Mucosa of descending colon (tissue), 3 donors: ENCODE results near the gene ZNF77. TPM values are rescaled to one million over a fixed set of nuclear protein-coding genes. Genes with fewer than 3 reads are reported as not detected.
A peak's percentile ranks its signal among the peaks of the same experiment; 100 is the strongest.
"Not testable (repeated sequence)": the region's sequence is repeated elsewhere in the genome, so short reads cannot be mapped to it uniquely, and the experiment has no call there.

Experiments
- ATAC-seq: fragments of 200-7000 bp; cut with Tn5 transposase; one replicate; pipeline ENCODE4 v1.9.1; 2020; ENCODE audit warnings: mild to moderate bottlenecking, moderate library complexity
- DNase-seq, 3 donors: peaks; one replicate each; pipeline ENCODE4 v3.0.0-alpha.2; 2020
- H3K36me3 ChIP-seq: fragments of 200-600 bp; one replicate; pipeline ENCODE4 v1.8.0; 2021; ENCODE audit warnings: low read depth, mild to moderate bottlenecking
- H3K4me1 ChIP-seq: fragments of 200-600 bp; one replicate; pipeline ENCODE4 v1.8.0; 2021; ENCODE audit warnings: low read depth, mild to moderate bottlenecking
- H3K4me3 ChIP-seq: fragments of 200-600 bp; one replicate; pipeline ENCODE4 v1.8.0; 2021; ENCODE audit warnings: mild to moderate bottlenecking
- H3K9me3 ChIP-seq: fragments of 200-600 bp; one replicate; pipeline ENCODE4 v1.8.0; 2021; ENCODE audit warnings: mild to moderate bottlenecking
- intact Hi-C, 2 donors: fragments of 100-400 bp; cut with DNase I in 1 of 2; cut with micrococcal nuclease in 1 of 2; formaldehyde crosslinking; loops; one replicate each; pipeline versions ENCODE4 v1.11.0 to v1.11.1; 2022; cut with DNase I, micrococcal nuclease
- total RNA-seq, 3 donors: library from RNA; stranded (reverse); fragmentation: NEBNext Ultra II Directional in 2 of 3; extraction: Animal tissue kit (Norgen Biotek cat#: 25700) in 2 of 3; gene quantifications; one replicate each; pipeline versions ENCODE4 v1.2.1 to v1.2.4, GENCODE V29; 2021 to 2023
- TF ChIP-seq, protein P1 (sequence below): fragments of 200-600 bp; IDR thresholded peaks from one replicate; pipeline ENCODE4 v1.8.0; 2022; ENCODE audit warnings: antibody characterized with exemption, mild to moderate bottlenecking
- donor health status: DM: no; HTN: no; CAD: no; lungs with moderate emphysema.
- donor health status: DM: no; HTN: no; CAD: no.
- donor health status: DM: no; HTN: yes; CAD: no.

ZNF77 gene
- total RNA-seq, 3 donors from 2014 or later = 4.1 to 4.5 (median 4.1) TPM

- Histone ChIP-seq H3K4me1 (peaks cover 1% of the 10 kb centered on the region), H3K9me3 (no peaks in the 10 kb centered on the region), H3K36me3 (no peaks in the 10 kb centered on the region), H3K4me3 (no peak overlapping the region)
- TF ChIP-seq, protein P1, sequence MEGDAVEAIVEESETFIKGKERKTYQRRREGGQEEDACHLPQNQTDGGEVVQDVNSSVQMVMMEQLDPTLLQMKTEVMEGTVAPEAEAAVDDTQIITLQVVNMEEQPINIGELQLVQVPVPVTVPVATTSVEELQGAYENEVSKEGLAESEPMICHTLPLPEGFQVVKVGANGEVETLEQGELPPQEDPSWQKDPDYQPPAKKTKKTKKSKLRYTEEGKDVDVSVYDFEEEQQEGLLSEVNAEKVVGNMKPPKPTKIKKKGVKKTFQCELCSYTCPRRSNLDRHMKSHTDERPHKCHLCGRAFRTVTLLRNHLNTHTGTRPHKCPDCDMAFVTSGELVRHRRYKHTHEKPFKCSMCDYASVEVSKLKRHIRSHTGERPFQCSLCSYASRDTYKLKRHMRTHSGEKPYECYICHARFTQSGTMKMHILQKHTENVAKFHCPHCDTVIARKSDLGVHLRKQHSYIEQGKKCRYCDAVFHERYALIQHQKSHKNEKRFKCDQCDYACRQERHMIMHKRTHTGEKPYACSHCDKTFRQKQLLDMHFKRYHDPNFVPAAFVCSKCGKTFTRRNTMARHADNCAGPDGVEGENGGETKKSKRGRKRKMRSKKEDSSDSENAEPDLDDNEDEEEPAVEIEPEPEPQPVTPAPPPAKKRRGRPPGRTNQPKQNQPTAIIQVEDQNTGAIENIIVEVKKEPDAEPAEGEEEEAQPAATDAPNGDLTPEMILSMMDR = no peak
- ATAC-seq = no peak
- intact Hi-C loops = no loop called here
- no peak for DNase-seq
These were observed 38.1 kb downstream of the ZNF77 start for GRCh38 chr19:2906631-2907195.

DNA sequence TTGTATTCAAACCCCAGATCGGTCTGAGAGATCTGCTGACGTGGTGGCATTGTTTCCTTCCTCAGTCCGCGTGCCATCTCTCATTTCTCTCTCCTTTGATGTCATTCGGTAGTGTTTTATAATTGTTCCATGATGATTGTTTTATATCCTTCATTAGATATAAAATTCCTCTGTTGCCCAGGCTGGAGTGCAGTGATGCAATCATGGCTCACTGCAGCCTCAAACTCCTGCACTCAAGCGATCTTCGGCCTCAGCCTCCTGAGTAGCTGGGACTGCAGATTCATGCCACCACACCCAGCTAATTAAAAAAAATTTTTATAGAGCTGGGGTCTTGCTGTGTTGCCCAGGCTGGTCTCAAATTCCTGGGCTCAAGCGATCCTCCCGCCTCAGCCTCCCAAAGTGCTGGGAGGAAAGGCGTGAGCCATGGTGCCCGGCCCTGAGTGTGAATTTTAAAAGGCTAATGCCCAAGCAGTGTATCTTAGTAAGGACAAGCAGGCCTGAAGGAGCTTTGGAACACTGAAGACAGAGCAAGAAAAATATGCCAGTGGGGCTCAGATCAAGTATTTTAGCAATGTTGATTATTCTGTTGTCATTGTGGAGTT is 38.8 kb downstream of the ZNF77 start:
- DNase-seq (peak in 2 of 3 donors; percentile 16 to 53), ATAC-seq (peak; percentile 51)
- no peaks in the 10 kb centered on the region for H3K36me3 ChIP-seq
- TF ChIP-seq, protein P1 = no peak
- intact Hi-C loops = no loop called here
- H3K4me1 ChIP-seq = peaks cover 6% of the 10 kb centered on the region
- H3K9me3 ChIP-seq = no peaks in the 10 kb centered on the region
- no peak overlapping the region for H3K4me3 ChIP-seq

DNA sequence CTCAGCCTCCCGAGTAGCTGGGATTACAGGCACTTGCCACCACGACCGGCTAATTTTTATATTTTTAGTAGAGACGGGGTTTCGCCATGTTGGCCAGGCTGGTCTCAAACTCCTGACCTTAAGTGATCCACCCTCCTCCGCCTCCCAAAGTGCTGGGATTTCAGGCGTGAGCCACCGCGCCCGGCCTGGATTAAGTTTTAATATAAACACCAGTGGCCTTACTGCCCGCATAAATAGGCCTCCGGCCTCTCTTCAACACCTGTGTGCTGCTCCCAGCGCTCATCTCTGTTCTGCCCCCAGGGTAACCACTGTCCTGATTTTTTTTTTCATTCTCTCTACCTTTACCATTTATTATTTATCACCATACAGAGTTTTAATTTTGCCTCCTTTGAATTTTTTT is 41.4 kb downstream of the ZNF77 start:
- H3K36me3 ChIP-seq, ATAC-seq, DNase-seq, intact Hi-C loops, H3K9me3 ChIP-seq, H3K4me3 ChIP-seq, H3K4me1 ChIP-seq: not testable (repeated sequence)

DNA sequence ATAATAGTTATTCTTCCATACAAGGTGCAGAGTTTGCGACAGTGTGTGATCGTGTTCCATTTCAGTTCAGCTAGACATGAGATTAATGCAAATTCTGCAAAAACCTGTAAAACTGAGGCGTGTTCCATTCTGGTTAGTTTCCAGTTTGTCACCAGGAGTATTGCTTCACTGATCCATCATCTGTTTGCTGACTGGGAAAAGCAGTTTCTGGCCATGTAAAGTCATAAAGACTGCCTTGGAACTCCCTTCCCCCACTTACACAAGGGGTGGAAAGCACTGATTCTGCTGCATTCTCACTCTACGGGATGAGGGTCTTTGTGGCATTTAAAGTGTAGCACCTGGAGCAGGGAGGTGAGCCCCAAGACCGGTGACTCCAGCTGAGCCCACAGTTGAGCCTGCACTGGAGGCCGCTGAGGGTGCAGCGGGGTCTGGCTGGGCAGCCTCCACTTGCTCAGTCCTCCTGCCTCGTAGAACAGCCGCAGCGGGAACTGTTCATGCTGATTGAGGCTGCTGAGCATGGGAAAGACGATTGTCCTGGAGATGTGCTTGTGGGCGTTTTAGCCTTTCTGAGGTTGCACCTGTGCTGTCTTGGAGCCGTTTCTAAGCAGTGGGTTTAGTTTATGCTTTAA is 42.1 kb downstream of the ZNF77 start:
- TF ChIP-seq, protein P1 = no peak
- intact Hi-C loops = no loop called here
- DNase-seq (no peak), ATAC-seq (no peak)
- Histone ChIP-seq H3K4me1 (peaks cover 6% of the 10 kb centered on the region), H3K4me3 (no peak overlapping the region), H3K9me3 (no peaks in the 10 kb centered on the region), H3K36me3 (peaks cover 4% of the 10 kb centered on the region)

DNA sequence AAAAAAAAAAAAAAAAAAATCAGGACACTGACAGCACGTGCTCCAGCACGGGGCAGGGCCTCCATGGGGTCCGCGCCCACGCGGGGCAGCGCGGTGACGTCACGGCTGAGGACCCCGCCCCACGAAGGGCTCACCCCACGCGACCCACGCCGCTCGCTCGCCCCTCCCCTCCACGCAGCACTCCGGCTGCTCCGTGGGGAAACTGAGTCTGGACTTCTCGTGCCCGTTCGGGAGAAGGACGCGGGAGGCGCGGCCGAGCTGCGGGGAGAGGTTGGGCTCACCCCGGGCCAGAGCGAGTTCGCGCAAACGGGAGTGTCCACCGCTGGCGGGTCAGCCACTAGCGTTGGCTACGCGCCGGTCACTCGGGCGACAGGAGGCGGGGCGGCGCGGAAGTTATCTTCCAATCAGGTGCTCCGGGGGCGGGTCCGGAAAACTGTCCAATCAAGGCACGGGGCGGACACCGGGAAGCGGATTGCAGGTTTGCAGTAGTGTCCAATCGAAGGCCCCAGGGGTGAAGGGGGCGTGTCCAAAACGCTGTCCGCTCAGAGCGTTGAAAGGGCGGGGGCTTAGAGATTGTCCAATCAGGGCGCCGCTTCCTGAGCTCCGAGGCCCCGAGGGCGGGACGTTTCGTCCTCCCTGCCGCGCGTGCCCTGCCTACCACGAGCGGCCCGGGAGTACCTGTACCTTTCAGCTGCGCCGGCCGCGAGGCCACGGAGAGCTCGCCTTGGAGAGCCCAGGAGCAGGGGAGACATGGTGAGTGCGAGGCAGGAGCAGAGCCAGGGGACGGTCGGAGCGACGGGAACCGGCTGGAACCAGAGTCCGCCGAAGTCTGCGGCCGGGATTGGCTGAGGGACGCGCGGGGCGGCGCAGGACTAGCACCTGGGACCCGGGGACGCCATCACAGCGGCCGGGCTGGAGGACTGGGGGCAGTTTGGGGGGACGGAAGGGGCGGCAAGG is 44.2 kb downstream of the ZNF77 start, which contains the start of gene ZNF57:
TSS of gene ZNF57 (plus strand) at position 633 of the 957 bp plus-strand sequence. CDS start at position 751, 118 bp downstream.
- intact Hi-C loops = no loop called here
- peak; percentile 99 to 100 (median 100) for DNase-seq
- peak within 1 kb of the TSS; percentile 44 for H3K4me3 ChIP-seq
- TF ChIP-seq, protein P1 = no peak
- peaks cover 4% of the 10 kb centered on the region for H3K36me3 ChIP-seq
- H3K9me3 ChIP-seq = peaks cover 7% of the 10 kb centered on the region
- H3K4me1 ChIP-seq = peaks cover 6% of the 10 kb centered on the region
- peak; percentile 96 for ATAC-seq
